Stomach (tissue), 4 donors: ENCODE measurements around the gene CPB2.

Experiments used
- POLR2A ChIP-seq, 4 donors: fragments of 450-650 bp; IDR thresholded peaks; one replicate each; pipeline ENCODE4 v1.6.1; 2016; ENCODE audit warnings: antibody characterized with exemption in 4 of 4, control low read depth in 2 of 4, mild to moderate bottlenecking in 1 of 4, moderate library complexity in 1 of 4
- POLR2AphosphoS5 ChIP-seq, 3 donors: sonication (generic); formaldehyde crosslinking; IDR thresholded peaks; one replicate each; pipeline ENCODE4 v1.6.1; 2016; ENCODE audit warnings: antibody characterized with exemption in 3 of 3
- TF ChIP-seq, protein P1 (sequence below), 7 experiments: fragments of 450-650 bp in 4 of 7; fragments of 200-600 bp in 3 of 7; sonication (generic) in 3 of 7; IDR thresholded peaks; one replicate each; pipeline ENCODE4 v1.5.1; 2016 to 2019; ENCODE audit warnings: antibody characterized with exemption in 7 of 7, control low read depth in 2 of 7, mild to moderate bottlenecking in 1 of 7

GRCh38 chr13:46106839-46107371 is 2.1 kb upstream of the CPB2 start:
- TF ChIP-seq POLR2AphosphoS5 (IDR thresholded peaks at IDR 0.05) (no peak), POLR2A (IDR thresholded peaks at IDR 0.05) (no peak)
- TF ChIP-seq, protein P1, sequence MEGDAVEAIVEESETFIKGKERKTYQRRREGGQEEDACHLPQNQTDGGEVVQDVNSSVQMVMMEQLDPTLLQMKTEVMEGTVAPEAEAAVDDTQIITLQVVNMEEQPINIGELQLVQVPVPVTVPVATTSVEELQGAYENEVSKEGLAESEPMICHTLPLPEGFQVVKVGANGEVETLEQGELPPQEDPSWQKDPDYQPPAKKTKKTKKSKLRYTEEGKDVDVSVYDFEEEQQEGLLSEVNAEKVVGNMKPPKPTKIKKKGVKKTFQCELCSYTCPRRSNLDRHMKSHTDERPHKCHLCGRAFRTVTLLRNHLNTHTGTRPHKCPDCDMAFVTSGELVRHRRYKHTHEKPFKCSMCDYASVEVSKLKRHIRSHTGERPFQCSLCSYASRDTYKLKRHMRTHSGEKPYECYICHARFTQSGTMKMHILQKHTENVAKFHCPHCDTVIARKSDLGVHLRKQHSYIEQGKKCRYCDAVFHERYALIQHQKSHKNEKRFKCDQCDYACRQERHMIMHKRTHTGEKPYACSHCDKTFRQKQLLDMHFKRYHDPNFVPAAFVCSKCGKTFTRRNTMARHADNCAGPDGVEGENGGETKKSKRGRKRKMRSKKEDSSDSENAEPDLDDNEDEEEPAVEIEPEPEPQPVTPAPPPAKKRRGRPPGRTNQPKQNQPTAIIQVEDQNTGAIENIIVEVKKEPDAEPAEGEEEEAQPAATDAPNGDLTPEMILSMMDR (IDR thresholded peaks at IDR 0.05) = no peak
